GM12892 (cell line): ENCODE measurements around the gene FPGS.

ENCODE experiments used
- POLR2A ChIP-seq: IDR thresholded peaks from 2 replicates; pipeline ENCODE4 v1.6.1; 2011; ENCODE audit warnings: low read depth, low read length, control low read depth
- POLR2AphosphoS5 ChIP-seq: IDR thresholded peaks from 2 replicates; pipeline ENCODE4 v1.6.1; 2011; ENCODE audit warnings: low read depth, low read length, control low read depth
- TAF1 ChIP-seq: IDR thresholded peaks from 2 replicates; pipeline ENCODE4 v1.6.1; 2011; ENCODE audit warnings: low read depth, mild to moderate bottlenecking, control low read depth, low read length, borderline replicate concordance

DNA sequence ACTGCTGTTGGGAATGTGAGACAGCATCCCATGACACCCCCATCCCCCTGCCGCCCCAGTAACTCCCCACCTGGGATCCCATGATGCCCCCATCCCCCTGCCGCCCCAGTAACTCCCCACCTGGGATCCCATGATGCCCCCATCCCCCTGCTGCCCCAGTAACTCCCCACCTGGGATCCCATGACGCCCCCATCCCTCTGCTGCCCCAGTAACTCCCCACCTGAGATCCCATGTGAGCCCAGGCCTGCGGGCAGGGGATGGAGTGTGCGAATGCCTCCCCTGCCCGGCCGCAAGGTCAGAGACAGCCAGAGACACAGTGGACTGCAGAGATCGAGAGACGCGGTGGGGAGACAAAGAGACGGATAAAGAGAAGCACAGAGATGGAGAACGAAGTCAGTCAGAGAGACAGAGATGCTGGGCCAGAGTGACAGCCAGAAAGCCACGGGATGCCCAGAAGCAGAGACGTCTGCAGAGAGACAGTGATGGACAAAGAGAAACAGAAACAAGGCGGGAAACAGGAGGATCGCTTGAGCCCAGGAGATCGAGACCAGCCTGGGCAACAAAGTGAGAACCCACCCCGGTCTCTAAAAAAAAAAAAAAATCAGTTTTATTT lies 25.2 kb upstream of the FPGS start:
- TF ChIP-seq POLR2AphosphoS5 (no peak), POLR2A (no peak), TAF1 (no peak)
